Ascending aorta (tissue), 2 donors: ENCODE results near the gene ABCB11. TPM values are rescaled to one million over a fixed set of nuclear protein-coding genes. Genes with fewer than 3 reads are reported as not detected.

ENCODE experiments used
- DNase-seq, 2 donors: peaks; one replicate each; pipeline ENCODE4 v3.0.0-alpha.2; 2019; ENCODE audit warnings: low spot score in 2 of 2
- H3K27ac ChIP-seq, 2 donors: fragments of 200-600 bp; sonication (generic); one replicate each; pipeline ENCODE4 v1.5.1; 2016 to 2017; ENCODE audit warnings: mild to moderate bottlenecking in 1 of 2
- H3K27me3 ChIP-seq: fragments of 200-600 bp; sonication (generic); one replicate; pipeline ENCODE4 v1.5.1; 2017
- H3K36me3 ChIP-seq, 2 donors: fragments of 200-600 bp; sonication (generic); one replicate each; pipeline ENCODE4 v1.5.1; 2016
- H3K4me1 ChIP-seq, 2 donors: fragments of 200-600 bp; sonication (generic); one replicate each; pipeline ENCODE4 v1.5.1; 2016 to 2017; ENCODE audit warnings: mild to moderate bottlenecking in 1 of 2
- H3K4me3 ChIP-seq, 2 donors: fragments of 200-600 bp; sonication (generic); one replicate each; pipeline ENCODE4 v1.5.1; 2016 to 2017; ENCODE audit warnings: mild to moderate bottlenecking in 1 of 2
- H3K9me3 ChIP-seq, 2 donors: fragments of 200-600 bp; sonication (generic); one replicate each; pipeline ENCODE4 v1.5.1; 2016
- CTCF ChIP-seq, 3 experiments: fragments of 200-600 bp in 2 of 3; fragments of 450-650 bp in 1 of 3; sonication (generic) in 2 of 3; IDR thresholded peaks; one replicate each; pipeline ENCODE4 v1.5.1; 2016 to 2019; ENCODE audit warnings: antibody characterized with exemption in 3 of 3, mild to moderate bottlenecking in 1 of 3, moderate library complexity in 1 of 3
- intact Hi-C: fragments of 100-400 bp; cut with DNase I; formaldehyde crosslinking; loops from one replicate; pipeline ENCODE4 v1.15.1; 2023
- total RNA-seq: library from RNA; depleted of rRNA; stranded (reverse); fragments of >200 nt; gene quantifications from one replicate; pipeline ENCODE4 v1.1.0, GENCODE V29; 2016

Gene ABCB11
- total RNA-seq, 1 donor from 2014 or later = not detected

GRCh38 chr2:168903888-168904287, 127.2 kb downstream of the ABCB11 start:
- Histone ChIP-seq H3K36me3 (no peaks in the 10 kb centered on the region), H3K27ac (no peak overlapping the region), H3K9me3 (no peaks in the 10 kb centered on the region), H3K4me1 (no peaks in the 10 kb centered on the region), H3K27me3 (no peaks in the 10 kb centered on the region), H3K4me3 (no peak overlapping the region)
- DNase-seq = no peak
- intact Hi-C loops = no loop called here
- no peak for TF ChIP-seq CTCF (IDR thresholded peaks at IDR 0.05)

- Histone ChIP-seq H3K9me3 (no peaks in the 10 kb centered on the region), H3K27ac (no peak within 1 kb of the TSS), H3K4me1 (no peaks in the 10 kb centered on the region), H3K36me3 (no peaks in the 10 kb centered on the region), H3K4me3 (no peak within 1 kb of the TSS), H3K27me3 (no peaks in the 10 kb centered on the region)
- TF ChIP-seq CTCF (IDR thresholded peaks at IDR 0.05) = no peak
- no peak for DNase-seq
- intact Hi-C loops = no loop called here
Measured at GRCh38 chr2:168901003-168901402, 130.1 kb downstream of the ABCB11 start, which contains the start of gene G6PC2. TSS of gene G6PC2 (plus strand) at chr2:168901291. CDS start at chr2:168901332, 41 bp downstream.

DNA sequence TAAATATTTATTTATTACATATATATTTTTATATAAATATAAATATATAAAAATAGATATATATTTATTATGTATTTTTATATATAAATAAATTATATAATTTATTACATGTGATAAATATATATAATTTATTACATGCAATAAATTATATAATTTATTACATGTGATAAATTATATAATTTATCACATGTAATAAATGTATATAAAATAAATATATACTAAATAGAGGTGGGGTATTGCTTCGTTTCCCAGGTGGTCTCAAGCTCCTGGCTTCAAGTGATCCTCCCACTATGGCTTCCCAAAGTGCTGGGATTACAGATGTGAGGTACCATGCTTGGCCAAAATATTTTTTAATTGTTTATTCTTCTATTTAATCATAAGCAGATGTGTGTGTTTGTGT, 133.7 kb downstream of the ABCB11 start:
- no peaks in the 10 kb centered on the region for H3K27me3 ChIP-seq
- no peaks in the 10 kb centered on the region for H3K36me3 ChIP-seq
- no peaks in the 10 kb centered on the region for H3K9me3 ChIP-seq
- no peak for DNase-seq
- no peak overlapping the region for H3K4me3 ChIP-seq
- H3K27ac ChIP-seq = no peak overlapping the region
- no peak for TF ChIP-seq CTCF (IDR thresholded peaks at IDR 0.05)
- intact Hi-C loops = no loop called here
- no peaks in the 10 kb centered on the region for H3K4me1 ChIP-seq

DNA sequence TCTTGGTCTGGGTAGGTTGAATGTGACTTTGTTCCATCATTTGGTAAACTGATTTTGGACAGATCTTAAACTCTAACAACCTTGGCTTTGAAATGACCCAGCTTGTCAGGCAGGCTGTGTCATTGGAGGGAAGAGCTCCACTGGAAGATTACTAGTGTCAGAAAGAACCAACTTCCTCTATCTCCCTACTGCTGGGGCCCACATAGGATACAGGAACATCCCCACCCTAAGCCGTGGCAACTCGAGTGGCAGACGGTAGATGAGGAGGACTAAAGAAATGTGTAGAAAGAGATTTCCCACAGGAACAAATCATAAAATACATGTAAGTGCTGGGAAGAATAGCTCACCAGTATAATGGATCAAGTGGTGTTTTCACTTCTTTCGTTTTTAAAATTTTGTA, 134.3 kb downstream of the ABCB11 start:
- no peak for DNase-seq
- Histone ChIP-seq H3K27me3 (no peaks in the 10 kb centered on the region), H3K9me3 (no peaks in the 10 kb centered on the region), H3K36me3 (no peaks in the 10 kb centered on the region), H3K4me1 (no peaks in the 10 kb centered on the region), H3K27ac (no peak overlapping the region), H3K4me3 (no peak overlapping the region)
- intact Hi-C loops = no loop called here
- TF ChIP-seq CTCF (IDR thresholded peaks at IDR 0.05) = no peak

DNA sequence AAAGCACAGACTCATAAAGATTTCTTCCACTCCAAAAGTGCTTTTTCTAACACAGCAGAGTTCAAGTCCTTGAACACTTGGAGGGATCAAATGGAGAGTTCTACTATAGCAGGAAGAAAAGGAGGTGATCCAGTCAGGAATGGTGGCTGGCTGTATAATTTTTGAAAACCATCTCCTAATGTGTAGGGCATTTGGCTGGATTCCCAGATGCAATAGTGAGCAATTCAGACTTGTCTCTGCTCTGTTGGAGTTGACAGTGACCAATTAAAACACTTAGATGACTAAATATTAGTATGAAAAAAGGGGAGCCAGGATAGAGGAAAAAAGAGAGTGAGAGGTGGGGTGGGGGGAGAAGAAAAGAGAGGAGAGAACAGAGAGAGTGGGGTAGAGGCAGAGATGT, 135.4 kb downstream of the ABCB11 start:
- H3K4me1 ChIP-seq = no peaks in the 10 kb centered on the region
- no peak for DNase-seq
- no peaks in the 10 kb centered on the region for H3K27me3 ChIP-seq
- no peak overlapping the region for H3K4me3 ChIP-seq
- no peaks in the 10 kb centered on the region for H3K9me3 ChIP-seq
- intact Hi-C loops = no loop called here
- no peaks in the 10 kb centered on the region for H3K36me3 ChIP-seq
- no peak overlapping the region for H3K27ac ChIP-seq
- no peak for TF ChIP-seq CTCF (IDR thresholded peaks at IDR 0.05)

DNA sequence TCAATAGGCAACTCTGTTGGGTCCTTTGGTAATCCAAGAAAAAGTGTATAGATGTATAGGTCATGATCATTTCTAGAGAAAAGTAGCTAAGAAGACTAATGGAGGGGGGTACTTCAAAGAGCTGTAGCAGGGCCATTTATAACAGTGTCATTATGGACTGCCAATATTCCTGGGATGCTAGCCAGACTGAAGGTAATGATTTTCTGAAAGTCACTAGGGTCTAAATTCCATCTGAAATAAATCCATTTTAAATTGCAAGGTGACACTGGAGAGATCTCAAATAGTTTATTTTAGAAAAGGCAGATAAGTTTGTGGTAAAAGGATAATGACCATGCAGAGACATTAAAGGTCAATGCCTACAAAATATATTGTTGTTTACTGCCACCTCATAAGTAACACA, 136.4 kb downstream of the ABCB11 start:
- peaks cover 0 to 4% of the 10 kb centered on the region in 2 donors for H3K4me1 ChIP-seq
- intact Hi-C loops = no loop called here

More for the DNA sequence above, 136.4 kb downstream of the ABCB11 start:
- Histone ChIP-seq H3K9me3 (no peaks in the 10 kb centered on the region), H3K27me3 (no peaks in the 10 kb centered on the region), H3K36me3 (no peaks in the 10 kb centered on the region), H3K4me3 (no peak overlapping the region), H3K27ac (no peak overlapping the region)
- no peak for TF ChIP-seq CTCF (IDR thresholded peaks at IDR 0.05)
- DNase-seq = no peak
